Measurements from ENCODE around the gene BCAR3. TPM values are rescaled to one million over a fixed set of nuclear protein-coding genes. Genes with fewer than 3 reads are reported as not detected.

The BCAR3 gene
- total and polyA plus RNA-seq, 2 of the 4 experiments (the other 2 are of a cell fraction), result 41.4 to 46.4 TPM

DNA sequence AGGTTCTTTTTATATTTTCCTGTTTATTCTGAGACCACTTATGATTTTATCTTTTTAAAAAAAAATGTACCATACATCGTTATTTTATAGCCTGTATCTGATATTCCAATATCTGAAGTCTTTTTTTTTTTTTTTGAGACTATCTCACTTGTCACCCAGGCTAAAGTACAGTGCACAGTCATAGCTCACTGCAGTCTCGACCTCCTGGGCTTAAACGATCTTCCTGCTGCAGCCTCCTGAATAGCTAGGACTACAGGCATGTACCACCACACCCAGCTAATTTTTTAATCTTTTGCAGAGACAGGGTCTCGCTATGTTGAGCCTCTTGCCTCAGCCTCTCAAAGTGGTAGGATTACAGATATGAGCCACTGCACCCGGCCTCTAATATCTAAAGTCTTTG lies 25.1 kb downstream of the BCAR3 start:
- H3K79me1 ChIP-seq (ENCODE audit: low read depth in 1 of 2, low read length in 2 of 2), result peaks cover 37 to 76% of the 10 kb centered on the region in 2 experiments; a peak in 3 of 4 replicates
- H2AFZ ChIP-seq (replicated peaks; ENCODE audit: low read length, poor library complexity), result no peak overlapping the region
- ChIA-PET POLR2A (ENCODE audit: unreplicated experiment) (no interaction called here), CTCF (no interaction called here)
- no peak overlapping the region for H2BK15ac ChIP-seq (ENCODE audit: low read depth, low read length)
- no peak overlapping the region for H3K56ac ChIP-seq (ENCODE audit: extremely low read depth, insufficient read depth, low read length)
- TF ChIP-seq, protein P1, sequence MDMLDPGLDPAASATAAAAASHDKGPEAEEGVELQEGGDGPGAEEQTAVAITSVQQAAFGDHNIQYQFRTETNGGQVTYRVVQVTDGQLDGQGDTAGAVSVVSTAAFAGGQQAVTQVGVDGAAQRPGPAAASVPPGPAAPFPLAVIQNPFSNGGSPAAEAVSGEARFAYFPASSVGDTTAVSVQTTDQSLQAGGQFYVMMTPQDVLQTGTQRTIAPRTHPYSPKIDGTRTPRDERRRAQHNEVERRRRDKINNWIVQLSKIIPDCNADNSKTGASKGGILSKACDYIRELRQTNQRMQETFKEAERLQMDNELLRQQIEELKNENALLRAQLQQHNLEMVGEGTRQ (IDR thresholded peaks at IDR 0.05; ENCODE audit: low read depth, low read length), result no peak
- no peak for TF ChIP-seq MAZ (IDR thresholded peaks at IDR 0.05; ENCODE audit: borderline replicate concordance, low read depth, low read length)
- H3K4ac ChIP-seq (ENCODE audit: low read depth, low read length), result no peak overlapping the region
- H3K27ac ChIP-seq (ENCODE audit: insufficient read depth, low read length), result no peak overlapping the region
- H3K9me1 ChIP-seq (ENCODE audit: insufficient read depth, low read length), result peaks cover 37% of the 10 kb centered on the region
- no peak overlapping the region for H2AK9ac ChIP-seq (replicated peaks; ENCODE audit: low read depth, low read length, poor library complexity)
- H3K4me3 ChIP-seq (ENCODE audit: insufficient read depth, low read depth, low read length), result no peak overlapping the region
- H3K27me3 ChIP-seq (ENCODE audit: control insufficient read depth, insufficient read depth, low read length), result no peaks in the 10 kb centered on the region
- H2BK5ac ChIP-seq (ENCODE audit: low read depth, low read length, poor library complexity, severe bottlenecking), result no peak overlapping the region
- H4K91ac ChIP-seq (ENCODE audit: insufficient read depth, low read depth, low read length), result no peak overlapping the region
- no peak for ATAC-seq (ENCODE audit: low read depth)
- no peak overlapping the region for H3K18ac ChIP-seq (ENCODE audit: low read depth, low read length)
- no peak overlapping the region for H2BK20ac ChIP-seq (ENCODE audit: low read depth, low read length)
- in situ Hi-C loops (cut with MboI; ENCODE audit: low sequenced_read_pairs) (no loop called here), intact Hi-C loops (cut with micrococcal nuclease) (no loop called here), dilution Hi-C loops (cut with HindIII; ENCODE audit: low sequenced_read_pairs, unreplicated experiment) (no loop called here)
- H3K4me1 ChIP-seq (ENCODE audit: control insufficient read depth, insufficient read depth, low read length), result peaks cover 23% of the 10 kb centered on the region
- H3K36me3 ChIP-seq (ENCODE audit: control insufficient read depth, insufficient read depth, low read length), result peaks cover 18% of the 10 kb centered on the region
- no TSS peak for BruUV-seq (replicated peaks)
- no peak overlapping the region for H3K14ac ChIP-seq (replicated peaks; ENCODE audit: low read depth, low read length)
- no peak overlapping the region for H2AK5ac ChIP-seq (ENCODE audit: low read depth, low read length)
- H2BK120ac ChIP-seq (ENCODE audit: low read depth, low read length), result no peak overlapping the region
- no peak overlapping the region for H3K4me2 ChIP-seq (ENCODE audit: low read depth, low read length)
- H3K9me3 ChIP-seq (ENCODE audit: control insufficient read depth, insufficient read depth, low read length), result no peaks in the 10 kb centered on the region; the same call in 1 of the 2 replicates
- 0 out of 2 replicates have a peak overlapping the region, but pooled peaks have one; percentile 20 for H3K23ac ChIP-seq (ENCODE audit: low read depth, low read length)
- 100% methylated on average over 2 of the region's 5 CpGs; no CpG with 5 or more reads in 1 of the 2 experiments for whole genome bisulfite sequencing, 2 experiments (ENCODE audit: extremely low coverage in 2 of 2, insufficient read length in 1 of 2)
- no peak overlapping the region for H3K9ac ChIP-seq (ENCODE audit: low read depth, low read length)
- no peak for DNase-seq
- no peak overlapping the region for H4K5ac ChIP-seq (ENCODE audit: low read depth, low read length)
- H4K20me1 ChIP-seq (ENCODE audit: insufficient read depth, low read length), result peaks cover 39% of the 10 kb centered on the region
- no peak overlapping the region for H4K8ac ChIP-seq (ENCODE audit: low read depth in 2 of 2, low read length in 2 of 2)

Data from IMR-90 (cell line).